ENCODE measurements around the gene ACOT11.

- no peak for TF ChIP-seq POLR2AphosphoS5 (IDR thresholded peaks at IDR 0.05; ENCODE audit: borderline replicate concordance, low read depth, low read length)
- TF ChIP-seq EZH2 (IDR thresholded peaks at IDR 0.05), result no peak
- no peak for TF ChIP-seq FOXP2 (optimal IDR thresholded peaks at IDR 0.05; ENCODE audit: control extremely low read depth, extremely low read length, insufficient read depth)
Measured at GRCh38 chr1:54559771-54560231, 11.8 kb downstream of the ACOT11 start.
